AG10803 (cell line): ENCODE measurements around the gene RBM38.

Source experiments
- DNase-seq: peaks from one replicate; pipeline ENCODE4 v3.0.0; 2010; ENCODE audit warnings: low read depth
- H3K4me3 ChIP-seq: 2 replicates; pipeline ENCODE4 v1.5.1; 2011; ENCODE audit warnings: mild to moderate bottlenecking, low read length, control low read depth
- CTCF ChIP-seq: conservative IDR thresholded peaks from 2 replicates; pipeline ENCODE4 v1.5.1; 2011; ENCODE audit warnings: mild to moderate bottlenecking, low read length, control low read depth, inconsistent platforms

RBM38 gene

GRCh38 chr20:57374931-57375651 is 16.1 kb upstream of the RBM38 start:
- peak; percentile 33 for DNase-seq
- TF ChIP-seq CTCF, result no peak
- H3K4me3 ChIP-seq, result no peak overlapping the region

- TF ChIP-seq CTCF, result no peak
- no peak overlapping the region for H3K4me3 ChIP-seq
- DNase-seq, result no peak
Measured at GRCh38 chr20:57375652-57376230, 15.5 kb upstream of the RBM38 start.

- no peak for TF ChIP-seq CTCF
- no peak for DNase-seq
- H3K4me3 ChIP-seq, result no peak overlapping the region
Measured at GRCh38 chr20:57377350-57377749, 13.8 kb upstream of the RBM38 start.

GRCh38 chr20:57378107-57378506 is 13.1 kb upstream of the RBM38 start:
- no peak for DNase-seq
- TF ChIP-seq CTCF, result no peak

GRCh38 chr20:57378646-57379262 is 12.4 kb upstream of the RBM38 start:
- no peak for TF ChIP-seq CTCF
- DNase-seq, result no peak
- no peak overlapping the region for H3K4me3 ChIP-seq

More at GRCh38 chr20:57378107-57378506, 13.1 kb upstream of the RBM38 start:
- H3K4me3 ChIP-seq, result no peak overlapping the region

GRCh38 chr20:57379263-57379647 is 11.9 kb upstream of the RBM38 start:
- no peak overlapping the region for H3K4me3 ChIP-seq
- no peak for TF ChIP-seq CTCF
- no peak for DNase-seq

GRCh38 chr20:57380081-57380750 is 11.0 kb upstream of the RBM38 start:
- DNase-seq, result no peak
- no peak overlapping the region for H3K4me3 ChIP-seq
- no peak for TF ChIP-seq CTCF
